CD4-positive, alpha-beta T cell treated with Interleukin-21 for 1 hour (primary cell): Measurements from ENCODE around the gene MKX.
"Not testable (repeated sequence)": the region's sequence is repeated elsewhere in the genome, so short reads cannot be mapped to it uniquely, and the experiment has no call there.

Experiments
- DNase-seq: peaks from one replicate; pipeline ENCODE4 v3.0.0-alpha.2; 2020

MKX gene

GRCh38 chr10:27688991-27689390 lies 56.6 kb downstream of the MKX start:
- no peak for DNase-seq

GRCh38 chr10:27688276-27688675 lies 57.3 kb downstream of the MKX start:
- DNase-seq = no peak

GRCh38 chr10:27687743-27688142 lies 57.9 kb downstream of the MKX start:
- DNase-seq = no peak

GRCh38 chr10:27687326-27687725 lies 58.3 kb downstream of the MKX start:
- DNase-seq = no peak

- no peak for DNase-seq
These were observed 59.9 kb downstream of the MKX start for GRCh38 chr10:27685681-27686080.

GRCh38 chr10:27683226-27683625 lies 62.4 kb downstream of the MKX start:
- no peak for DNase-seq

- DNase-seq = not testable (repeated sequence)
These were observed 63.8 kb downstream of the MKX start for GRCh38 chr10:27681795-27682194.

- no peak for DNase-seq
These were observed 64.7 kb downstream of the MKX start for GRCh38 chr10:27680691-27681605.

- no peak for DNase-seq
These were observed 65.5 kb downstream of the MKX start for GRCh38 chr10:27680006-27680557.

- no peak for DNase-seq
These were observed 66.2 kb downstream of the MKX start for GRCh38 chr10:27679369-27679912.

GRCh38 chr10:27678166-27678565 lies 67.5 kb downstream of the MKX start:
- no peak for DNase-seq

- no peak for DNase-seq
These were observed 72.6 kb downstream of the MKX start for GRCh38 chr10:27673065-27673464.

- DNase-seq = no peak
These were observed 73.8 kb downstream of the MKX start for GRCh38 chr10:27671821-27672220.

- DNase-seq = no peak
These were observed 81.2 kb downstream of the MKX start for GRCh38 chr10:27664461-27664860.

GRCh38 chr10:27663621-27664020 lies 82.0 kb downstream of the MKX start:
- no peak for DNase-seq

- no peak for DNase-seq
These were observed 83.9 kb downstream of the MKX start for GRCh38 chr10:27661514-27662286.

- DNase-seq = no peak
These were observed 84.9 kb downstream of the MKX start for GRCh38 chr10:27660711-27661110.

GRCh38 chr10:27660268-27660667 lies 85.4 kb downstream of the MKX start:
- DNase-seq = no peak

- no peak for DNase-seq
These were observed 85.8 kb downstream of the MKX start for GRCh38 chr10:27659786-27660185.

GRCh38 chr10:27658788-27659187 lies 86.8 kb downstream of the MKX start:
- DNase-seq = no peak

GRCh38 chr10:27655296-27655695 lies 90.3 kb downstream of the MKX start:
- no peak for DNase-seq

- no peak for DNase-seq
These were observed 91.3 kb downstream of the MKX start for GRCh38 chr10:27654284-27654683.

GRCh38 chr10:27646604-27647175 lies 98.9 kb downstream of the MKX start:
- DNase-seq = no peak
